CD8-positive, alpha-beta memory T cell (primary cell): Measurements from ENCODE around the gene ECD. TPM values are rescaled to one million over a fixed set of nuclear protein-coding genes. Genes with fewer than 3 reads are reported as not detected.

Experiments used
- CTCF ChIA-PET: fragments of 350-600 bp; sonication (Branson Sonifier 250); formaldehyde crosslinking; loops from one replicate; lab custom pipeline; 2021; ENCODE audit warnings: antibody characterized with exemption; lab: Charles Lee
- POLR2A ChIA-PET: fragments of 350-600 bp; sonication (Branson Sonifier 250); formaldehyde crosslinking; loops from one replicate; lab custom pipeline; 2021; ENCODE audit warnings: antibody characterized with exemption; lab: Charles Lee
- DNase-seq, 5 donors: peaks; one replicate each; pipeline versions ENCODE4 v3.0.0 to v3.0.0-alpha.2; 2020 to 2022; ENCODE audit warnings: mixed read lengths in 1 of 5
- H3K27ac ChIP-seq: one replicate; pipeline ENCODE4 v1.7.0; 2013; ENCODE audit warnings: low read depth, mild to moderate bottlenecking, low read length, moderate library complexity
- H3K27me3 ChIP-seq: 2 replicates; pipeline ENCODE4 v1.7.0; 2013; ENCODE audit warnings: low read length, mild to moderate bottlenecking; ENCODE audit not compliant: insufficient read depth, poor library complexity, severe bottlenecking
- H3K36me3 ChIP-seq: 2 replicates; pipeline ENCODE4 v1.7.0; 2013; ENCODE audit warnings: mild to moderate bottlenecking, low read length, moderate library complexity; ENCODE audit not compliant: insufficient read depth
- H3K4me1 ChIP-seq: 2 replicates; pipeline ENCODE4 v1.7.0; 2013; ENCODE audit warnings: mild to moderate bottlenecking, low read length, moderate library complexity; ENCODE audit not compliant: insufficient read depth
- H3K4me3 ChIP-seq: 2 replicates; pipeline ENCODE4 v1.7.0; 2013; ENCODE audit warnings: mild to moderate bottlenecking, low read length
- H3K9me3 ChIP-seq: 2 replicates; pipeline ENCODE4 v1.7.0; 2013; ENCODE audit warnings: mild to moderate bottlenecking, low read length
- H3K27ac Mint-ChIP-seq, 8 donors: one replicate each; pipeline ENCODE4 v1.8.0; 2020 to 2021; ENCODE audit warnings: mixed read lengths in 8 of 8, mild to moderate bottlenecking in 6 of 8, inconsistent platforms in 3 of 8, moderate library complexity in 3 of 8
- H3K27me3 Mint-ChIP-seq, 2 donors: one replicate each; pipeline ENCODE4 v1.8.0; 2020 to 2021; ENCODE audit warnings: mixed read lengths in 2 of 2, mild to moderate bottlenecking in 1 of 2, moderate library complexity in 1 of 2
- H3K36me3 Mint-ChIP-seq, 3 donors: one replicate each; pipeline ENCODE4 v1.8.0; 2020 to 2021; ENCODE audit warnings: mixed read lengths in 3 of 3, inconsistent platforms in 1 of 3, mild to moderate bottlenecking in 1 of 3
- H3K4me1 Mint-ChIP-seq, 3 donors: one replicate each; pipeline ENCODE4 v1.8.0; 2020 to 2021; ENCODE audit warnings: mixed read lengths in 3 of 3, inconsistent platforms in 1 of 3, mild to moderate bottlenecking in 1 of 3
- H3K4me3 Mint-ChIP-seq, 7 donors: one replicate each; pipeline ENCODE4 v1.8.0; 2020 to 2021; ENCODE audit warnings: mixed read lengths in 7 of 7, mild to moderate bottlenecking in 6 of 7, moderate library complexity in 4 of 7, inconsistent platforms in 2 of 7
- H3K9me3 Mint-ChIP-seq, 5 donors: one replicate each; pipeline ENCODE4 v1.8.0; 2020 to 2022; ENCODE audit warnings: mixed read lengths in 5 of 5, mild to moderate bottlenecking in 3 of 5, moderate library complexity in 2 of 5, inconsistent platforms in 1 of 5
- polyA plus RNA-seq: library from polyadenylated mRNA; unstranded; fragments of 300-500 nt; fragmentation: Illumina TruSeq; gene quantifications from one replicate; pipeline ENCODE4 v1.2.3, GENCODE V29; 2021
- total RNA-seq, 2 experiments: library from RNA; stranded (reverse); gene quantifications; one replicate each; pipeline ENCODE4 v1.2.3, GENCODE V29; 2021

The ECD gene
- total and polyA plus RNA-seq, 3 experiments from 2014 or later = 24.9 to 35.8 (median 33.2) TPM

DNA sequence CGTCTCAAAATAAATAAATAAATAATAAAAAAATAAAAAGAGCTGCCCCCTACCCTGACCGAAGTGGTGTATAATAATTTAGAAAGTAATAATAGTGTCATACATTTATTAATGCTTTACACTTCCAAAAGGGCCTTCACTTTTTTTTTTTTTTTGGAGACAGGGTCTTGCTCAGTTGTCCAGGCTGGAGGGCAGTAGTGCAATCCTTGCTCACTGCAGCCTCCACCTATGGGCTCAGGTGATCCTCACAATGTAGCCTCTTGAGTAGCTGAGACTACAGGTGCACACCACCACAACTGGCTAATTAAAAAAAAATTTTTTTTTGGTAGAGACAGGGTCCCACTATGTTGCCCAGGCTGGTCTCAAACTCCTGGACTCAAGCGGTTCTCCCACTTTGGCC is 1.5 kb upstream of the ECD start:
- Histone ChIP-seq H3K27me3 (no peaks in the 10 kb centered on the region), H3K9me3 (no peaks in the 10 kb centered on the region), H3K4me1 (peaks cover 23% of the 10 kb centered on the region), H3K4me3 (no peak overlapping the region), H3K36me3 (no peaks in the 10 kb centered on the region), H3K27ac (no peak overlapping the region)
- Mint-ChIP-seq H3K36me3 (peaks cover 0 to 15% (median 0%) of the 10 kb centered on the region in 3 donors), H3K4me3 (peak overlapping the region in 4 of 7 donors; percentile 61 to 79 (median 65)), H3K9me3 (no peaks in the 10 kb centered on the region), H3K27ac (peak overlapping the region in 3 of 8 donors; percentile 72 to 99 (median 73)), H3K4me1 (peaks cover 32 to 38% (median 34%) of the 10 kb centered on the region in 3 donors), H3K27me3 (peaks cover 0 to 3% of the 10 kb centered on the region in 2 donors)
- no peak for DNase-seq
- ChIA-PET POLR2A (interaction anchor here (0.6 kb wide), 1 partner anchor 608 kb away, joined by 3 read pairs; no protein-coding TSS in a partner anchor), CTCF (interaction anchor here (2.6 to 3.2 kb wide), 2 partner anchors 11 to 73 kb away, joined by 17 to 24 read pairs; partner anchors contain the start of gene P4HA1)

GRCh38 chr10:73168465-73168803 is 626 bp upstream of the ECD start:
- Histone ChIP-seq H3K4me3 (peak overlapping the region; percentile 100), H3K4me1 (peaks cover 23% of the 10 kb centered on the region), H3K36me3 (no peaks in the 10 kb centered on the region), H3K27ac (peak overlapping the region; percentile 100), H3K9me3 (no peaks in the 10 kb centered on the region), H3K27me3 (no peaks in the 10 kb centered on the region)
- CTCF ChIA-PET = interaction anchor here (2.6 to 3.2 kb wide), 2 partner anchors 10 to 72 kb away, joined by 17 to 24 read pairs; partner anchors contain the start of gene P4HA1
- peaks cover 0 to 19% (median 0%) of the 10 kb centered on the region in 3 donors for H3K36me3 Mint-ChIP-seq
- no peaks in the 10 kb centered on the region for H3K9me3 Mint-ChIP-seq
- H3K27me3 Mint-ChIP-seq = peaks cover 0 to 3% of the 10 kb centered on the region in 2 donors
- peaks cover 35 to 43% (median 41%) of the 10 kb centered on the region in 3 donors for H3K4me1 Mint-ChIP-seq
- H3K4me3 Mint-ChIP-seq = peak overlapping the region; percentile 99 to 100 (median 100)
- peak overlapping the region; percentile 90 to 100 (median 94) for H3K27ac Mint-ChIP-seq
- POLR2A ChIA-PET = interaction anchor here (0.8 to 1.3 kb wide), 2 partner anchors 71 to 79 kb away, joined by 4 to 5 read pairs; partner anchors contain the start of gene DNAJC9
- no peak for DNase-seq

GRCh38 chr10:73167458-73167782 is 388 bp downstream of the ECD start:
- CTCF ChIA-PET = interaction anchor here (1.7 to 3.2 kb wide), 2 partner anchors 9 to 71 kb away, joined by 4 to 24 read pairs; partner anchors contain the start of gene P4HA1

GRCh38 chr10:73166972-73167371 is 836 bp downstream of the ECD start:
- peaks cover 36% of the 10 kb centered on the region for H3K4me1 ChIP-seq

More at GRCh38 chr10:73167458-73167782, 388 bp downstream of the ECD start:
- Mint-ChIP-seq H3K4me1 (peaks cover 42 to 53% (median 50%) of the 10 kb centered on the region in 3 donors), H3K4me3 (peak overlapping the region; percentile 99 to 100 (median 100)), H3K36me3 (peaks cover 0 to 28% (median 0%) of the 10 kb centered on the region in 3 donors), H3K27ac (peak overlapping the region; percentile 99 to 100 (median 100)), H3K9me3 (no peaks in the 10 kb centered on the region), H3K27me3 (peaks cover 0 to 3% of the 10 kb centered on the region in 2 donors)
- H3K27me3 ChIP-seq = no peaks in the 10 kb centered on the region
- DNase-seq = peak in 1 of 5 donors; percentile 49
- H3K4me3 ChIP-seq = peak overlapping the region; percentile 100
- peaks cover 6% of the 10 kb centered on the region for H3K36me3 ChIP-seq
- H3K4me1 ChIP-seq = peaks cover 32% of the 10 kb centered on the region
- POLR2A ChIA-PET = interaction anchor here (1.3 kb wide), 1 partner anchor 80 kb away, joined by 5 read pairs; the partner anchor contains the start of gene DNAJC9
- H3K9me3 ChIP-seq = no peaks in the 10 kb centered on the region
- peak overlapping the region; percentile 100 for H3K27ac ChIP-seq

GRCh38 chr10:73163096-73163495 is 4.7 kb downstream of the ECD start:
- POLR2A ChIA-PET = no interaction called here
- H3K4me1 Mint-ChIP-seq = peaks cover 62 to 75% (median 67%) of the 10 kb centered on the region in 3 donors
- Histone ChIP-seq H3K27me3 (no peaks in the 10 kb centered on the region), H3K27ac (no peak overlapping the region), H3K4me1 (peaks cover 31% of the 10 kb centered on the region), H3K4me3 (no peak overlapping the region), H3K9me3 (no peaks in the 10 kb centered on the region), H3K36me3 (peaks cover 9% of the 10 kb centered on the region)
- H3K9me3 Mint-ChIP-seq = no peaks in the 10 kb centered on the region
- DNase-seq = no peak
- H3K27ac Mint-ChIP-seq = peak overlapping the region in 4 of 8 donors; percentile 21 to 69 (median 34)
- H3K36me3 Mint-ChIP-seq = peaks cover 0 to 53% (median under 1%) of the 10 kb centered on the region in 3 donors
- peaks cover 0 to 3% of the 10 kb centered on the region in 2 donors for H3K27me3 Mint-ChIP-seq
- CTCF ChIA-PET = interaction anchor here (6.8 kb wide), 1 partner anchor 66 kb away, joined by 105 read pairs; the partner anchor contains the start of gene P4HA1
- peak overlapping the region in 1 of 7 donors; percentile 63 for H3K4me3 Mint-ChIP-seq

More at GRCh38 chr10:73166972-73167371, 836 bp downstream of the ECD start:
- Mint-ChIP-seq H3K4me1 (peaks cover 46 to 58% (median 55%) of the 10 kb centered on the region in 3 donors), H3K36me3 (peaks cover 0 to 32% (median 0%) of the 10 kb centered on the region in 3 donors), H3K27ac (peak overlapping the region; percentile 99 to 100 (median 100)), H3K27me3 (peaks cover 0 to 3% of the 10 kb centered on the region in 2 donors), H3K4me3 (peak overlapping the region; percentile 99 to 100 (median 100)), H3K9me3 (no peaks in the 10 kb centered on the region)
- Histone ChIP-seq H3K36me3 (peaks cover 9% of the 10 kb centered on the region), H3K4me3 (peak overlapping the region; percentile 100), H3K27me3 (no peaks in the 10 kb centered on the region), H3K27ac (peak overlapping the region; percentile 100), H3K9me3 (no peaks in the 10 kb centered on the region)
- no peak for DNase-seq
- ChIA-PET CTCF (interaction anchor here (1.7 to 3.2 kb wide), 2 partner anchors 8 to 70 kb away, joined by 4 to 24 read pairs; partner anchors contain the start of gene P4HA1), POLR2A (no interaction called here)

DNA sequence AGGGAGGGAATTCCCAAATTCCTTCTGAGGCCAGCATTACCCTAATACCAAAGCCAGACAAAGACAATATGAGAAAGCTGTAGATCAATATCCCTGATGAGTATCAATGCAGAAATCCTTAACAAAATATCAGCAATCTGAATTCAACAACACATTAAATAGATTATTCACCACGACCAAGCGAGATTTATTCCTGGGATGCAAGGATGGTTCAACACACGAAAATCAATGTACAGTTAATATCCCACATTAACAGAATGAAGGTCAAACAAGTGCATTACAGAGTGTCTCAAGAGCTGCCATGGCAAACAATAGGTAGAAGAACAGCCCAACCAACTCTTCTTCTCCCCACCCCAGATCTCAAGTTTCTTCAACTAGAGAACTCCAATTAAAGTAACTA is 6.1 kb downstream of the ECD start:
- Mint-ChIP-seq H3K4me3 (no peak overlapping the region), H3K36me3 (peaks cover 0 to 52% (median 4%) of the 10 kb centered on the region in 3 donors), H3K9me3 (no peaks in the 10 kb centered on the region), H3K4me1 (peaks cover 49 to 61% (median 54%) of the 10 kb centered on the region in 3 donors), H3K27me3 (no peaks in the 10 kb centered on the region), H3K27ac (peak overlapping the region in 4 of 8 donors; percentile 21 to 59 (median 26))
- Histone ChIP-seq H3K4me1 (peaks cover 22% of the 10 kb centered on the region), H3K27ac (no peak overlapping the region), H3K36me3 (peaks cover 10% of the 10 kb centered on the region), H3K27me3 (no peaks in the 10 kb centered on the region), H3K4me3 (no peak overlapping the region), H3K9me3 (no peaks in the 10 kb centered on the region)
- ChIA-PET CTCF (interaction anchor here (6.8 kb wide), 1 partner anchor 65 kb away, joined by 105 read pairs; the partner anchor contains the start of gene P4HA1), POLR2A (no interaction called here)
- DNase-seq = no peak

DNA sequence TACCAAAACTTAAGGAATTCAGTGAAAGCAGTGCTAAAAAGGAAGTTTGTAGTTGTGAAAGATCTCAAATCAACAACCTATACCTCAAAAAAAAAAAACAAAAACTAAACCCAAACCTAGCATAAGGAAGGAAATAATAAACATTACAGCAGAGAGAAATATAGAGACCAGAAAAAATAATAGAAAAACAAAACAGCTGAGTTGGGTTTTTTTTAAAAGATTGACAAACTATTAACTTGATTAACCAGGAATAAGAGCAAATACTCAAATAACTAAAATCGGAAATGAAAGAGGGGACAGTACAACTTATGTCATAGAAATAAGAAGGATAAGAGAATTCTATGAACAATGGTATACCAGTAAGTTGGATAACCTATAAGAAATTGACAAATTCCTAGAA is 6.7 kb downstream of the ECD start:
- Histone ChIP-seq H3K27me3 (no peaks in the 10 kb centered on the region), H3K36me3 (peaks cover 16% of the 10 kb centered on the region), H3K9me3 (no peaks in the 10 kb centered on the region), H3K4me1 (peaks cover 16% of the 10 kb centered on the region), H3K27ac (no peak overlapping the region), H3K4me3 (no peak overlapping the region)
- Mint-ChIP-seq H3K27me3 (no peaks in the 10 kb centered on the region), H3K9me3 (no peaks in the 10 kb centered on the region), H3K4me1 (peaks cover 43 to 55% (median 48%) of the 10 kb centered on the region in 3 donors), H3K36me3 (peaks cover 0 to 57% (median 7%) of the 10 kb centered on the region in 3 donors), H3K27ac (peak overlapping the region in 6 of 8 donors; percentile 9 to 80 (median 40)), H3K4me3 (no peak overlapping the region)
- CTCF ChIA-PET = interaction anchor here (6.8 kb wide), 1 partner anchor 64 kb away, joined by 105 read pairs; the partner anchor contains the start of gene P4HA1
- no peak for DNase-seq
- POLR2A ChIA-PET = no interaction called here
